HEK293T (cell line): Measurements from ENCODE around the gene PCMTD2.
A peak's percentile ranks its signal among the peaks of the same experiment; 100 is the strongest.

Experiments
- CTCF ChIA-PET: fragments of 350-600 bp; formaldehyde crosslinking; extraction: SDS; loops from one replicate; lab custom pipeline; 2021; ENCODE audit warnings: antibody characterized with exemption, inconsistent platforms; lab: Yijun Ruan, JAX
- POLR2A ChIA-PET: fragments of 350-600 bp; formaldehyde crosslinking; extraction: SDS; loops from one replicate; lab custom pipeline; 2020; ENCODE audit warnings: antibody characterized with exemption, inconsistent platforms; lab: Yijun Ruan, JAX
- DNase-seq: peaks from one replicate; pipeline ENCODE4 v3.0.0; 2012; ENCODE audit warnings: mixed read lengths; ENCODE audit errors: extremely low spot score
- ARNT ChIP-seq: fragments of 450-650 bp; IDR thresholded peaks from 2 replicates; pipeline ENCODE4 v1.6.1; 2017; ENCODE audit warnings: mild to moderate bottlenecking
- BHLHE40 ChIP-seq: fragments of 450-650 bp; IDR thresholded peaks from 2 replicates; pipeline ENCODE4 v1.6.1; 2016; ENCODE audit warnings: mild to moderate bottlenecking, moderate library complexity, borderline replicate concordance
- CTBP1 ChIP-seq: fragments of 450-650 bp; IDR thresholded peaks from 2 replicates; pipeline ENCODE4 v1.6.1; 2016; ENCODE audit warnings: borderline replicate concordance
- ELF4 ChIP-seq: fragments of 450-650 bp; IDR thresholded peaks from 2 replicates; pipeline ENCODE4 v1.6.1; 2017; ENCODE audit warnings: antibody characterized with exemption
- FOXA1 ChIP-seq: fragments of 450-650 bp; IDR thresholded peaks from 2 replicates; pipeline ENCODE4 v1.6.1; 2016; ENCODE audit warnings: mild to moderate bottlenecking
- FOXK2 ChIP-seq: fragments of 450-650 bp; IDR thresholded peaks from 2 replicates; pipeline ENCODE4 v1.6.1; 2016; ENCODE audit warnings: mild to moderate bottlenecking
- FOXM1 ChIP-seq: fragments of 450-650 bp; IDR thresholded peaks from 2 replicates; pipeline ENCODE4 v1.6.1; 2017; ENCODE audit warnings: mild to moderate bottlenecking, borderline replicate concordance
- HDGF ChIP-seq: fragments of 450-650 bp; IDR thresholded peaks from 2 replicates; pipeline ENCODE4 v1.6.1; 2017; ENCODE audit warnings: antibody characterized with exemption, borderline replicate concordance
- L3MBTL2 ChIP-seq: fragments of 450-650 bp; conservative IDR thresholded peaks from 2 replicates; pipeline ENCODE4 v1.6.1; 2016; ENCODE audit warnings: mild to moderate bottlenecking
- LEF1 ChIP-seq: fragments of 450-650 bp; IDR thresholded peaks from 2 replicates; pipeline ENCODE4 v1.6.1; 2017; ENCODE audit warnings: mild to moderate bottlenecking, borderline replicate concordance
- NFRKB ChIP-seq: fragments of 450-650 bp; IDR thresholded peaks from 2 replicates; pipeline ENCODE4 v1.6.1; 2016; ENCODE audit warnings: mild to moderate bottlenecking, moderate library complexity
- PKNOX1 ChIP-seq: fragments of 450-650 bp; IDR thresholded peaks from 2 replicates; pipeline ENCODE4 v1.6.1; 2016
- SP1 ChIP-seq: fragments of 450-650 bp; IDR thresholded peaks from 2 replicates; pipeline ENCODE4 v1.6.1; 2017
- SUZ12 ChIP-seq: fragments of 450-650 bp; IDR thresholded peaks from 2 replicates; pipeline ENCODE4 v1.6.1; 2016; ENCODE audit warnings: mild to moderate bottlenecking
- TARDBP ChIP-seq: fragments of 450-650 bp; IDR thresholded peaks from 2 replicates; pipeline ENCODE4 v1.6.1; 2016
- ZNF384 ChIP-seq: fragments of 450-650 bp; IDR thresholded peaks from 2 replicates; pipeline ENCODE4 v1.6.1; 2016

The PCMTD2 gene

GRCh38 chr20:64255361-64256281, at the start of gene PCMTD2:
Gene PCMTD2 (plus strand): TSS chr20:64255748. CDS start chr20:64259966, 4,218 bp downstream.
- CTCF ChIA-PET, result no interaction called here
- peak; percentile 97 for DNase-seq
- no peak for TF ChIP-seq SUZ12
- no peak for TF ChIP-seq ELF4
- TF ChIP-seq HDGF, result no peak
- no peak for TF ChIP-seq PKNOX1
- TF ChIP-seq L3MBTL2, result peak; percentile 79
- no peak for TF ChIP-seq LEF1
- no peak for TF ChIP-seq TARDBP
- TF ChIP-seq SP1, result no peak
- POLR2A ChIA-PET, result interaction anchor here (1.1 to 3.0 kb wide), 4 partner anchors 9 to 57 kb away, joined by 3 to 17 read pairs (median 3); no protein-coding TSS in a partner anchor

GRCh38 chr20:64206614-64207013, 48.9 kb upstream of the PCMTD2 start:
- CTCF ChIA-PET, result no interaction called here
- TF ChIP-seq L3MBTL2 (no peak), BHLHE40 (no peak), SP1 (no peak), ARNT (no peak), ELF4 (no peak), SUZ12 (no peak), TARDBP (no peak), LEF1 (no peak), ZNF384 (no peak)
- POLR2A ChIA-PET, result no interaction called here
- no peak for DNase-seq

- CTCF ChIA-PET, result no interaction called here
- TF ChIP-seq BHLHE40, result no peak
- TF ChIP-seq TARDBP, result no peak
- TF ChIP-seq L3MBTL2, result no peak
- no peak for TF ChIP-seq ZNF384
- no peak for TF ChIP-seq SP1
- TF ChIP-seq FOXK2, result no peak
- no peak for TF ChIP-seq HDGF
- no peak for TF ChIP-seq FOXA1
- TF ChIP-seq FOXM1, result no peak
- no peak for TF ChIP-seq SUZ12
- TF ChIP-seq LEF1, result no peak
- TF ChIP-seq ELF4, result no peak
- no peak for TF ChIP-seq ARNT
- no peak for TF ChIP-seq NFRKB
- TF ChIP-seq CTBP1, result no peak
- no peak for TF ChIP-seq PKNOX1
- POLR2A ChIA-PET, result no interaction called here
- DNase-seq, result no peak
These were observed 47.6 kb upstream of the PCMTD2 start for GRCh38 chr20:64207641-64208590.

- TF ChIP-seq HDGF (no peak), FOXK2 (no peak), ELF4 (no peak), ZNF384 (no peak), PKNOX1 (no peak), SP1 (no peak), NFRKB (no peak), FOXM1 (no peak), TARDBP (no peak), ARNT (no peak), CTBP1 (no peak), FOXA1 (no peak), SUZ12 (no peak), LEF1 (no peak), L3MBTL2 (no peak), BHLHE40 (no peak)
- ChIA-PET CTCF (interaction anchor here (1.1 kb wide), 1 partner anchor 14 kb away, joined by 3 read pairs; no protein-coding TSS in a partner anchor), POLR2A (no interaction called here)
- DNase-seq, result no peak
These were observed 46.4 kb upstream of the PCMTD2 start for GRCh38 chr20:64209148-64209547.

- TF ChIP-seq BHLHE40 (no peak), NFRKB (no peak), PKNOX1 (no peak), ARNT (no peak), FOXM1 (no peak), L3MBTL2 (no peak), FOXK2 (no peak), SP1 (no peak), FOXA1 (no peak), CTBP1 (no peak), ELF4 (no peak), SUZ12 (no peak), LEF1 (no peak), TARDBP (no peak), HDGF (no peak)
- ChIA-PET POLR2A (no interaction called here), CTCF (no interaction called here)
- no peak for DNase-seq
These were observed 44.7 kb upstream of the PCMTD2 start for GRCh38 chr20:64210656-64211369.
